H1 (cell line): ENCODE results near the gene HS6ST1.

Source experiments
- CREB1 ChIP-seq: IDR thresholded peaks from 2 replicates; pipeline ENCODE4 v1.6.1; 2012; ENCODE audit warnings: inconsistent platforms
- CTCF ChIP-seq, 3 experiments: IDR thresholded peaks; 1 replicate in 2 of 3; 2 replicates in 1 of 3; pipeline versions ENCODE4 v1.5.1 to v1.6.1; 2011; ENCODE audit warnings: low read length in 3 of 3, mild to moderate bottlenecking in 3 of 3, inconsistent platforms in 2 of 3, low read depth in 1 of 3, moderate library complexity in 1 of 3; ENCODE audit not compliant: insufficient read depth in 1 of 3; ENCODE audit errors: control extremely low read depth in 1 of 3
- MAX ChIP-seq: IDR thresholded peaks from 2 replicates; pipeline ENCODE4 v1.6.1; 2012; ENCODE audit warnings: inconsistent platforms
- POLR2AphosphoS5 ChIP-seq: IDR thresholded peaks from 2 replicates; pipeline ENCODE4 v1.6.1; 2011; ENCODE audit warnings: low read depth, low read length
- RAD21 ChIP-seq, 2 experiments: IDR thresholded peaks in 1 of 2; conservative IDR thresholded peaks in 1 of 2; 2 replicates each; pipeline ENCODE4 v1.6.1; 2011; ENCODE audit warnings: low read depth in 2 of 2, low read length in 2 of 2, improper control_type of control experiment in 1 of 2, inconsistent platforms in 1 of 2, mild to moderate bottlenecking in 1 of 2, moderate library complexity in 1 of 2

GRCh38 chr2:128281852-128282245 lies 36.8 kb downstream of the HS6ST1 start:
- no peak for TF ChIP-seq POLR2AphosphoS5
- no peak for TF ChIP-seq RAD21 (IDR thresholded peaks at IDR 0.05 in 1 of 2, conservative IDR thresholded peaks at IDR 0.05 in 1 of 2; ENCODE audit: low read depth in 2 of 2, low read length in 2 of 2)
- no peak for TF ChIP-seq CREB1
- no peak for TF ChIP-seq CTCF (IDR thresholded peaks at IDR 0.05; ENCODE audit: control extremely low read depth in 1 of 3, insufficient read depth in 1 of 3, low read depth in 1 of 3, low read length in 3 of 3)
- no peak for TF ChIP-seq MAX
